Gastrocnemius medialis (tissue), 4 donors: Measurements from ENCODE around the gene CYTH3. TPM values are rescaled to one million over a fixed set of nuclear protein-coding genes. Genes with fewer than 3 reads are reported as not detected.

Experiments used
- ATAC-seq, 2 donors: fragments of 150-250 bp; one replicate each; pipeline ENCODE4 v1.9.1; 2016
- DNase-seq, 2 donors: peaks; one replicate each; pipeline ENCODE4 v3.0.0-alpha.2; 2019
- H3K27ac ChIP-seq, 4 donors: fragments of 200-600 bp; sonication (generic); 1 replicate in 1 of 4; 2 replicates in 3 of 4; pipeline ENCODE4 v1.5.1; 2016 to 2018; ENCODE audit warnings: mild to moderate bottlenecking in 2 of 4, moderate library complexity in 1 of 4
- H3K27me3 ChIP-seq, 3 donors: fragments of 200-600 bp; sonication (generic) in 2 of 3; 1 replicate in 1 of 3; 2 replicates in 2 of 3; pipeline versions ENCODE4 v1.5.1 to v1.6.0; 2016 to 2019; ENCODE audit warnings: mild to moderate bottlenecking in 1 of 3, moderate library complexity in 1 of 3
- H3K36me3 ChIP-seq, 2 donors: fragments of 200-600 bp; sonication (generic) in 1 of 2; one replicate each; pipeline ENCODE4 v1.5.1; 2017 to 2018
- H3K4me1 ChIP-seq, 2 donors: fragments of 200-600 bp; sonication (generic) in 1 of 2; one replicate each; pipeline ENCODE4 v1.5.1; 2016 to 2017; ENCODE audit warnings: mild to moderate bottlenecking in 2 of 2
- H3K4me3 ChIP-seq, 4 donors: fragments of 200-600 bp; sonication (generic) in 3 of 4; 1 replicate in 1 of 4; 2 replicates in 3 of 4; pipeline ENCODE4 v1.5.1; 2016 to 2019; ENCODE audit warnings: mild to moderate bottlenecking in 2 of 4
- H3K9me3 ChIP-seq, 3 donors: fragments of 200-600 bp; sonication (generic) in 2 of 3; 1 replicate in 1 of 3; 2 replicates in 2 of 3; pipeline ENCODE4 v1.5.1; 2016 to 2019
- POLR2A ChIP-seq, 2 donors: fragments of 450-650 bp; IDR thresholded peaks; one replicate each; pipeline ENCODE4 v1.6.1; 2017; ENCODE audit warnings: antibody characterized with exemption in 2 of 2, mild to moderate bottlenecking in 2 of 2, moderate library complexity in 2 of 2
- in situ Hi-C, 4 donors: fragments of 200-750 bp; cut with MboI; loops; one replicate each; pipeline versions ENCODE4 v1.15.0 to v1.8.0; 2017; ENCODE audit warnings: low sequenced_read_pairs in 4 of 4
- intact Hi-C: fragments of 100-400 bp; cut with DNase I; formaldehyde crosslinking; loops from one replicate; pipeline ENCODE4 v1.15.1; 2023; ENCODE audit warnings: low total_unique reads
- total RNA-seq, 4 donors: library from RNA; depleted of rRNA; stranded (reverse); fragments of >200 nt; gene quantifications; one replicate each; pipeline versions ENCODE4 v1.1.0 to v1.2.3, GENCODE V29; 2016
- TF ChIP-seq, protein P1 (sequence below), 5 experiments: fragments of 450-650 bp in 3 of 5; fragments of 200-600 bp in 2 of 5; sonication (generic) in 2 of 5; IDR thresholded peaks in 4 of 5; conservative IDR thresholded peaks in 1 of 5; 1 replicate in 4 of 5; 2 replicates in 1 of 5; pipeline ENCODE4 v1.5.1; 2016 to 2019; ENCODE audit warnings: antibody characterized with exemption in 5 of 5, mild to moderate bottlenecking in 3 of 5, moderate library complexity in 3 of 5

The CYTH3 gene
- total RNA-seq, 4 donors from 2014 or later, result 14.3 to 20.2 (median 16.7) TPM

DNA sequence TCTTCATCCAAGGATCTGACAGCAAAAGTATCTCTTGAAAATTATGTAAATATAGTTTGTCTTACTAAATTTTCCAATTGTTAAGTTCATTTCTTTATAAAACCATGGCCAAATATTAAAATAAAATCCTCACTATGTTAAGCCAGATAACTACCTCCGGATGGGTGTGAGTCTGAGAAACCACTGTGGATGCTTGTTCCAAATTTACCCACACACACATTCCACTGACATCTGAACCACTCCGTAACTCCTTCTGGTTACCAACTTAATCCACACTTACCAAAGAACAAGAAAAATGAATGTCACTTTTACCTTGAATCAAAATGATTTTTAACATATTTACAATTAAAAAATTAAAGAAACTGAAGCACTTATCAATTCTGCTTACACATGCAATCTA, 19.7 kb downstream of the CYTH3 start:
- Histone ChIP-seq H3K36me3 (no peaks in the 10 kb centered on the region), H3K4me1 (peaks cover 35 to 64% of the 10 kb centered on the region in 2 donors), H3K27me3 (no peaks in the 10 kb centered on the region), H3K27ac (peak overlapping the region in 3 of 4 donors; percentile 17 to 39 (median 22)), H3K9me3 (no peaks in the 10 kb centered on the region), H3K4me3 (no peak overlapping the region)
- no peak for DNase-seq
- no peak for TF ChIP-seq POLR2A (IDR thresholded peaks at IDR 0.05)
- TF ChIP-seq, protein P1, sequence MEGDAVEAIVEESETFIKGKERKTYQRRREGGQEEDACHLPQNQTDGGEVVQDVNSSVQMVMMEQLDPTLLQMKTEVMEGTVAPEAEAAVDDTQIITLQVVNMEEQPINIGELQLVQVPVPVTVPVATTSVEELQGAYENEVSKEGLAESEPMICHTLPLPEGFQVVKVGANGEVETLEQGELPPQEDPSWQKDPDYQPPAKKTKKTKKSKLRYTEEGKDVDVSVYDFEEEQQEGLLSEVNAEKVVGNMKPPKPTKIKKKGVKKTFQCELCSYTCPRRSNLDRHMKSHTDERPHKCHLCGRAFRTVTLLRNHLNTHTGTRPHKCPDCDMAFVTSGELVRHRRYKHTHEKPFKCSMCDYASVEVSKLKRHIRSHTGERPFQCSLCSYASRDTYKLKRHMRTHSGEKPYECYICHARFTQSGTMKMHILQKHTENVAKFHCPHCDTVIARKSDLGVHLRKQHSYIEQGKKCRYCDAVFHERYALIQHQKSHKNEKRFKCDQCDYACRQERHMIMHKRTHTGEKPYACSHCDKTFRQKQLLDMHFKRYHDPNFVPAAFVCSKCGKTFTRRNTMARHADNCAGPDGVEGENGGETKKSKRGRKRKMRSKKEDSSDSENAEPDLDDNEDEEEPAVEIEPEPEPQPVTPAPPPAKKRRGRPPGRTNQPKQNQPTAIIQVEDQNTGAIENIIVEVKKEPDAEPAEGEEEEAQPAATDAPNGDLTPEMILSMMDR (IDR thresholded peaks at IDR 0.05 in 4 of 5, conservative IDR thresholded peaks at IDR 0.05 in 1 of 5), result no peak
- in situ Hi-C loops, result no loop called here
- ATAC-seq, result no peak
- intact Hi-C loops, result no loop called here

GRCh38 chr7:6252341-6252746, 20.1 kb downstream of the CYTH3 start:
- H3K4me1 ChIP-seq, result peaks cover 35 to 63% of the 10 kb centered on the region in 2 donors
- no peak overlapping the region for H3K4me3 ChIP-seq
- H3K36me3 ChIP-seq, result no peaks in the 10 kb centered on the region
- no peak for TF ChIP-seq POLR2A (IDR thresholded peaks at IDR 0.05)
- TF ChIP-seq, protein P1 (IDR thresholded peaks at IDR 0.05 in 4 of 5, conservative IDR thresholded peaks at IDR 0.05 in 1 of 5), result no peak
- H3K27me3 ChIP-seq, result no peaks in the 10 kb centered on the region
- ATAC-seq (no peak), DNase-seq (no peak)
- peak overlapping the region in 3 of 4 donors; percentile 17 to 39 (median 22) for H3K27ac ChIP-seq
- in situ Hi-C loops (no loop called here), intact Hi-C loops (no loop called here)
- no peaks in the 10 kb centered on the region for H3K9me3 ChIP-seq

- Histone ChIP-seq H3K27ac (peak overlapping the region in 2 of 4 donors; percentile 22 to 39), H3K4me3 (no peak overlapping the region), H3K36me3 (no peaks in the 10 kb centered on the region), H3K9me3 (no peaks in the 10 kb centered on the region), H3K27me3 (no peaks in the 10 kb centered on the region), H3K4me1 (peaks cover 41 to 62% of the 10 kb centered on the region in 2 donors)
- ATAC-seq (no peak), DNase-seq (no peak)
- in situ Hi-C loops (no loop called here), intact Hi-C loops (no loop called here)
- TF ChIP-seq, protein P1 (IDR thresholded peaks at IDR 0.05 in 4 of 5, conservative IDR thresholded peaks at IDR 0.05 in 1 of 5), result no peak
- no peak for TF ChIP-seq POLR2A (IDR thresholded peaks at IDR 0.05)
Observed at GRCh38 chr7:6251653-6252052, 20.8 kb downstream of the CYTH3 start.

DNA sequence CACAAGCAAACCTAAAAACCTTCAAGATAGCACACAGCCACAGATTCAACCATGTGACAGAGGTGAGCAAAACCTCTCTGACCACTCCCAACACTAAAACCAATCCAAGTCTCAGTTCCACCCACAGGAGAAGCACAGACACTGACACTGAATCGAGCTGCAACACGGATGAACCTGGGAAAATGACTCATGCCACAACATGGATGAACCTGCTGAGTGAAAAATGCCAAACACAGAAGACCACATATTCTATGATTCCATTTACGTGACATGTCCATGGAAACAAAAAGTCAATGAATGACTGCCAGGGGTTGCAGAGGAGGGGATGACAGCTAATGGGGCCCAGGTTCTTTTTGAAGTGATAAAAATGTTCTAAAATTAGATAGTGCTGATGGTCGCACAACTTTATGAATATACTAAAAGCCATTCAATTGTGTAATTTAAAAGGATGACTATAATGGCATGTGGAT, 22.0 kb downstream of the CYTH3 start:
- intact Hi-C loops, result no loop called here
- H3K9me3 ChIP-seq, result no peaks in the 10 kb centered on the region
- ATAC-seq (no peak), DNase-seq (no peak)
- no peak overlapping the region for H3K27ac ChIP-seq
- no peaks in the 10 kb centered on the region for H3K27me3 ChIP-seq
- no peaks in the 10 kb centered on the region for H3K36me3 ChIP-seq
- peaks cover 51 to 64% of the 10 kb centered on the region in 2 donors for H3K4me1 ChIP-seq
- in situ Hi-C loops, result no loop called here
- H3K4me3 ChIP-seq, result no peak overlapping the region
- no peak for TF ChIP-seq POLR2A (IDR thresholded peaks at IDR 0.05)
- TF ChIP-seq, protein P1 (IDR thresholded peaks at IDR 0.05 in 4 of 5, conservative IDR thresholded peaks at IDR 0.05 in 1 of 5), result no peak

GRCh38 chr7:6249043-6249442, 23.4 kb downstream of the CYTH3 start:
- Histone ChIP-seq H3K27ac (peak overlapping the region in 1 of 4 donors; percentile 12), H3K36me3 (no peaks in the 10 kb centered on the region), H3K9me3 (no peaks in the 10 kb centered on the region), H3K4me1 (peaks cover 47 to 64% of the 10 kb centered on the region in 2 donors), H3K4me3 (no peak overlapping the region), H3K27me3 (no peaks in the 10 kb centered on the region)
- DNase-seq (no peak), ATAC-seq (no peak)
- intact Hi-C loops (no loop called here), in situ Hi-C loops (no loop called here)
- TF ChIP-seq POLR2A (IDR thresholded peaks at IDR 0.05), result no peak
- TF ChIP-seq, protein P1 (IDR thresholded peaks at IDR 0.05 in 4 of 5, conservative IDR thresholded peaks at IDR 0.05 in 1 of 5), result no peak
